Measurements from ENCODE around the gene ARAP3. TPM values are rescaled to one million over a fixed set of nuclear protein-coding genes. Genes with fewer than 3 reads are reported as not detected.

Gene ARAP3
- total and polyA plus RNA-seq, 9 of the 15 experiments (the other 6 are each of a cell fraction or from before 2014, with no cell fraction given): 0.83 to 25.7 (median 6.4) TPM

GRCh38 chr5:141681695-141682641 lies at the start of gene ARAP3 (continued):
- TF ChIP-seq HINFP (tag; conservative IDR thresholded peaks at IDR 0.05; ENCODE audit: low read depth) (no peak), L3MBTL2 (IDR thresholded peaks at IDR 0.05) (peak; percentile 91), DLX4 (CRISPR knock-in tag; IDR thresholded peaks at IDR 0.05) (no peak), HMGN3 (IDR thresholded peaks at IDR 0.05; ENCODE audit: borderline replicate concordance, extremely low read depth, insufficient read length, low read depth, low read length) (peak; percentile 66), ZNF592 (IDR thresholded peaks at IDR 0.05) (peak; percentile 72), RAD21 (CRISPR knock-in tag; conservative IDR thresholded peaks at IDR 0.05 in 1 of 2, IDR thresholded peaks at IDR 0.05 in 1 of 2) (peak in 1 of 2 experiments; percentile 11; a peak in 1 of 4 replicates), KLF13 (tag; IDR thresholded peaks at IDR 0.05; ENCODE audit: borderline replicate concordance, low read depth) (0 out of 2 replicates have a peak, but pooled peaks have one; percentile 38), GTF2B (IDR thresholded peaks at IDR 0.05; ENCODE audit: extremely low read depth, insufficient read length) (no peak), ZBTB2 (IDR thresholded peaks at IDR 0.05) (peak; percentile 51; the same call in 1 of the 2 replicates), NCOA2 (IDR thresholded peaks at IDR 0.05; ENCODE audit: partially characterized antibody in 2 of 2) (no peak), HMG20A (CRISPR knock-in tag; conservative IDR thresholded peaks at IDR 0.05) (no peak), KLF10 (CRISPR knock-in tag; IDR thresholded peaks at IDR 0.05) (no peak), PML (IDR thresholded peaks at IDR 0.05; ENCODE audit: low read length) (no peak), ETV1 (tag; conservative IDR thresholded peaks at IDR 0.05; ENCODE audit: low read depth) (no peak), SMAD3 (CRISPR knock-in tag; conservative IDR thresholded peaks at IDR 0.05) (0 out of 2 replicates have a peak, but pooled peaks have one; percentile 45), KDM4B (IDR thresholded peaks at IDR 0.05; ENCODE audit: borderline replicate concordance in 2 of 2, low read depth in 1 of 2) (0 out of 4 replicates have a peak, but pooled peaks of 1 of the 2 experiments have one; percentile 13)

All from K562 (cell line).